Measurements from ENCODE around the gene ZNF785. TPM values are rescaled to one million over a fixed set of nuclear protein-coding genes. Genes with fewer than 3 reads are reported as not detected.

Gene ZNF785
- total and polyA plus RNA-seq, 2 of the 13 experiments (the other 11 are each of a cell fraction or from before 2014, with no cell fraction given) = 0.01 TPM; not detected in 1

DNA sequence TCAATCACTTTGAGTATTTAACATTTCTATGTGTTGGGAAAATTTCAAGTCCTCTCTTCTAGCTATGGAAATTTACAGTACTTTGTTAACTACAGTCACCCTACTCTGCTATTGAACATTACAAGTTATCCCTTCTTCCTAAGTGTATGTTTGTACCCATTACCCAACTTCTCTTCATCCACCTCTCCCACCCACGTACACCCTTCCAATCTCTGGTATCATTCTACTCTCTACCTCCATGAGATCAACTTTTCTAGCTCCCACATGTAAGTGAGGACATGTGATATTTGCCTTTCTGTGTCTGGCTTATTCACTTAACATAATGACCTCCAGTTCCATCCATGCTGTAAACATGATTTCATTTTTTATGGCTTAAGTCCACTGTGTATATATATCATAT is 10.8 kb downstream of the ZNF785 start:
- Histone ChIP-seq H4K20me1 (ENCODE audit: insufficient read depth, low read length) (no peaks in the 10 kb centered on the region), H3K9ac (ENCODE audit: insufficient read depth, low read depth, low read length) (no peak overlapping the region), H3K27ac (ENCODE audit: extremely low read length, insufficient read depth, low read length) (no peak overlapping the region), H2AFZ (ENCODE audit: low read length) (no peak overlapping the region), H3K4me3 (replicated peaks in 1 of 3; ENCODE audit: insufficient read depth in 1 of 3, low read depth in 2 of 3, low read length in 3 of 3) (no peak overlapping the region), H3K79me2 (ENCODE audit: insufficient read depth, low read length) (peaks cover 2% of the 10 kb centered on the region), H3K27me3 (ENCODE audit: control insufficient read depth in 1 of 2, insufficient read depth in 2 of 2, low read length in 2 of 2) (no peaks in the 10 kb centered on the region), H3K4me2 (ENCODE audit: low read depth, low read length) (no peak overlapping the region), H3K4me1 (ENCODE audit: insufficient read depth, low read length) (peaks cover 50% of the 10 kb centered on the region), H3K9me3 (ENCODE audit: low read length) (no peaks in the 10 kb centered on the region), H3K36me3 (replicated peaks in 1 of 2; ENCODE audit: control insufficient read depth in 1 of 2, insufficient read depth in 2 of 2, low read length in 2 of 2) (0 out of 5 replicates have a peak, but pooled peaks cover 0 to 2% of the 10 kb centered on the region in 2 experiments)
- DNase-seq (ENCODE audit: low spot score) = no peak
- FAIRE-seq = peak; percentile 8
- in situ Hi-C loops (cut with HindIII; ENCODE audit: extremely low pct_ligation_motif_present, low pct_unique_long_range_greater_than_20kb) (loop anchor here (5.0 kb wide), 1 partner anchor 48 kb away; no protein-coding TSS in a partner anchor), intact Hi-C loops (cut with micrococcal nuclease; ENCODE audit: unreplicated experiment) (no loop called here)
- BruUV-seq (replicated peaks) = no TSS peak
- no peak for ATAC-seq
- CTCF ChIA-PET (ENCODE audit: low intra/inter-chr PET ratio, low total read pairs) = no interaction called here
- POLR2A ChIA-PET = interaction anchor here (1.2 to 1.3 kb wide), 2 partner anchors 16 to 40 kb away, joined by 3 to 5 read pairs; partner anchors contain the start of genes ZNF747 and ZNF764
- WGBS (ENCODE audit: low lambda C conversion rate) = 92% methylated on average over 1 of the region's 1 CpG
- TF ChIP-seq NAIF1 (CRISPR knock-in tag; IDR thresholded peaks at IDR 0.05; ENCODE audit: borderline replicate concordance) = no peak
- no peak for TF ChIP-seq ZNF674 (CRISPR knock-in tag; IDR thresholded peaks at IDR 0.05; ENCODE audit: low read depth)
- TF ChIP-seq KLF13 (CRISPR knock-in tag; IDR thresholded peaks at IDR 0.05) = no peak
- no peak for TF ChIP-seq ZBTB8A (CRISPR knock-in tag; IDR thresholded peaks at IDR 0.05; ENCODE audit: borderline replicate concordance, low read depth)
- TF ChIP-seq ZNF549 (CRISPR knock-in tag; IDR thresholded peaks at IDR 0.05) = no peak
- no peak for TF ChIP-seq SP140L (CRISPR knock-in tag; IDR thresholded peaks at IDR 0.05; ENCODE audit: borderline replicate concordance)
- TF ChIP-seq, protein P1, sequence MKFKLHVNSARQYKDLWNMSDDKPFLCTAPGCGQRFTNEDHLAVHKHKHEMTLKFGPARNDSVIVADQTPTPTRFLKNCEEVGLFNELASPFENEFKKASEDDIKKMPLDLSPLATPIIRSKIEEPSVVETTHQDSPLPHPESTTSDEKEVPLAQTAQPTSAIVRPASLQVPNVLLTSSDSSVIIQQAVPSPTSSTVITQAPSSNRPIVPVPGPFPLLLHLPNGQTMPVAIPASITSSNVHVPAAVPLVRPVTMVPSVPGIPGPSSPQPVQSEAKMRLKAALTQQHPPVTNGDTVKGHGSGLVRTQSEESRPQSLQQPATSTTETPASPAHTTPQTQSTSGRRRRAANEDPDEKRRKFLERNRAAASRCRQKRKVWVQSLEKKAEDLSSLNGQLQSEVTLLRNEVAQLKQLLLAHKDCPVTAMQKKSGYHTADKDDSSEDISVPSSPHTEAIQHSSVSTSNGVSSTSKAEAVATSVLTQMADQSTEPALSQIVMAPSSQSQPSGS (CRISPR knock-in tag; IDR thresholded peaks at IDR 0.05) = no peak
- TF ChIP-seq ZNF451 (CRISPR knock-in tag; IDR thresholded peaks at IDR 0.05) = no peak
- no peak for TF ChIP-seq CEBPG (CRISPR knock-in tag; IDR thresholded peaks at IDR 0.05)
- no peak for TF ChIP-seq RXRA (CRISPR knock-in tag; IDR thresholded peaks at IDR 0.05)
- TF ChIP-seq CBX5 (CRISPR knock-in tag; IDR thresholded peaks at IDR 0.05; ENCODE audit: borderline replicate concordance) = no peak
- no peak for TF ChIP-seq ZNF280B (CRISPR knock-in tag; IDR thresholded peaks at IDR 0.05; ENCODE audit: borderline replicate concordance)
- TF ChIP-seq FOXP4 (CRISPR knock-in tag; IDR thresholded peaks at IDR 0.05) = no peak
- TF ChIP-seq MATR3 (CRISPR knock-in tag; IDR thresholded peaks at IDR 0.05) = no peak
